ENCODE results near the gene ZNF474.

- TF ChIP-seq EZH2 (IDR thresholded peaks at IDR 0.05) (no peak), CTCF (IDR thresholded peaks at IDR 0.05) (no peak), EZH2phosphoT487 (IDR thresholded peaks at IDR 0.05) (no peak)
Observed at GRCh38 chr5:122121479-122122465, 7.6 kb upstream of the ZNF474 start.
